LNCAP (cell line): ENCODE measurements around the gene AP2A2.

Experiments used
- TF ChIP-seq, protein P1 (sequence below): fragments of 450-650 bp; IDR thresholded peaks from 2 replicates; pipeline ENCODE4 v1.5.1; 2017; ENCODE audit warnings: mild to moderate bottlenecking

Gene AP2A2

DNA sequence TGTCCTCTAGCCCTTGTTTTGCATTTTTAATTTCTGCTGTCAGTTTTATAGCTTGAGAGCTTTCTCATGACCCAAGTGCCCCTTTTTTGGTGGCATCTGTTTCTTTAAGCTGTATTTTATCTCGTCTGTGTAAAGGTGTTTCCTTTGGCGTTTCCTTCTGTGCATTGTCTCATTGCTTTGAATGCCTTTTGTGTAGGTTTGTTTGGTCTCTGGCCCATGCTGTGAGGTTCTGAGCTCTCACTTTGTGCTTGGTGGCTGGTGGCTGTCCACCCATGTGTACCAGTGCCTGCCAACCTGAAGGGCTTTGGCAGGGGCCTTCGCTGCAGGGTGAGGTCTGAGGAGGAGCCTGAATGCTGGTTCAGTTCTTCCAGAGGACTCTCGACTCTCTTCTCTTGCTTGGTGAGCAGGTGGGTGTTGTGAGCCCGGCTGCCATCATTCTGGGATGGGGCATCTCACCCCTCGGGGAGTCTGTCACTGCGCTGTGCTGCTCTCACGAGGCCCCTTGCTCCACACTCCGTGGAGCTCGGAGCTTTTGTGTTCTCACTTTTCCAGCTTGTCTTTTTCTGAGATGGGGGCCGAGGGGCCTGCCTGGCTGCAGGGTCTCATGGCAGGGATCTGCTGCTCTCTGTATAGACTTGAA, 14.9 kb downstream of the AP2A2 start:
- TF ChIP-seq, protein P1, sequence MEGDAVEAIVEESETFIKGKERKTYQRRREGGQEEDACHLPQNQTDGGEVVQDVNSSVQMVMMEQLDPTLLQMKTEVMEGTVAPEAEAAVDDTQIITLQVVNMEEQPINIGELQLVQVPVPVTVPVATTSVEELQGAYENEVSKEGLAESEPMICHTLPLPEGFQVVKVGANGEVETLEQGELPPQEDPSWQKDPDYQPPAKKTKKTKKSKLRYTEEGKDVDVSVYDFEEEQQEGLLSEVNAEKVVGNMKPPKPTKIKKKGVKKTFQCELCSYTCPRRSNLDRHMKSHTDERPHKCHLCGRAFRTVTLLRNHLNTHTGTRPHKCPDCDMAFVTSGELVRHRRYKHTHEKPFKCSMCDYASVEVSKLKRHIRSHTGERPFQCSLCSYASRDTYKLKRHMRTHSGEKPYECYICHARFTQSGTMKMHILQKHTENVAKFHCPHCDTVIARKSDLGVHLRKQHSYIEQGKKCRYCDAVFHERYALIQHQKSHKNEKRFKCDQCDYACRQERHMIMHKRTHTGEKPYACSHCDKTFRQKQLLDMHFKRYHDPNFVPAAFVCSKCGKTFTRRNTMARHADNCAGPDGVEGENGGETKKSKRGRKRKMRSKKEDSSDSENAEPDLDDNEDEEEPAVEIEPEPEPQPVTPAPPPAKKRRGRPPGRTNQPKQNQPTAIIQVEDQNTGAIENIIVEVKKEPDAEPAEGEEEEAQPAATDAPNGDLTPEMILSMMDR, result no peak

DNA sequence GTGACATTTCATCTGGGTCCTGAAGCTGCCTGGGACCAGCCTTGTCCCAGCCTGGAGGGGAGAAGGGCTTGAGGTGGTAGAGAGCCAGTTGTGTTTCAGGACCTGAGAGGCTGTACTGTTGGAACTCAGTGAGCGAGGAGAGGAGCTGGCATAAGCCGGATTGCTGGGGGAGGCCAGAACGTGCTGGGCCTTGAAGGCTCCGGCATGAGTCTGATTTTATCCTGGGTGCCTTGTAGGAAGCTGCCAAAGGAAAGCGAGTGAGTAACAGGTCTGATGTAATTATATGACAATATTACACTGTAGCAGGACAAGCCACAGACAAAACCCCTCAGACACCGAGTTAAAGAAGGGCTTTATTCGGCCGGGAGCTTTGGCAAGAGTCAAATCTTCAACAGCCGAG, 17.2 kb downstream of the AP2A2 start:
- TF ChIP-seq, protein P1, result no peak

DNA sequence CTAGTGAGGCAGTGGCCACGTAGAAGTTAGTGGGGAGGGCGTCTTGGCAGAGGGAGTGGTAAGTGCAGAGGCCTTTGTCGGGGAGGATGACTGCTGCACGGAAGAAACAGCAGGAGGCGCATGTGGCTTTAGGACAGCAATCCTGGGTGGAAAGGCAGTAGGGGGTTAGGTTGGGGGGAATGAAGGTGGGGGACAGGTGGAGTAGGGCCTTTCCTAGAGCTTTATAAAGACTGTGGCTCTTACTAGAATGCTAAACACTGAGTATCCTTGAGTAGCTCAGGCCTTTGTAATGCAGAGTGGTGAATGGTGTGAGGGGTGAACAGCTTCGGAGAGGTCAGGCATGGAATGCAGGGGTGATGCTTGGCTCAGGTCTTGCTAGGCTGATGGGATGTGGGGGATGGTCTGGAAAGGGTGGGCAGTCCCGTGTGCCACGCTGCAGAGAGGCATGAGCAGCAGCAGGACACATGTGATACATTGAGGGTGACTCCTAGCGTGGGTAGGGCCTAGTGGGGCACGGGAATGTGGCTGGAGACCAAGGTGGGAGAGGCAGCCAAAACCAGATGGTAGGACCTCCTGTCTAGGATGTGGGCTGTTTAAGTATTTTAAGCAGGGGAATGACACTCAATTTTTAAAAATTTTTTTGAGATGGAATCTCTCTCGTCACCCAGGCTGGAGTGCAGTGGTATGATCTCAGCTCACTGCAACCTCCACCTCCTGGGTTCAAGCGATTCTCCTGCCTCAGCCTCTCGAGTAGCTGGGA, 19.2 kb downstream of the AP2A2 start:
- TF ChIP-seq, protein P1, result no peak

DNA sequence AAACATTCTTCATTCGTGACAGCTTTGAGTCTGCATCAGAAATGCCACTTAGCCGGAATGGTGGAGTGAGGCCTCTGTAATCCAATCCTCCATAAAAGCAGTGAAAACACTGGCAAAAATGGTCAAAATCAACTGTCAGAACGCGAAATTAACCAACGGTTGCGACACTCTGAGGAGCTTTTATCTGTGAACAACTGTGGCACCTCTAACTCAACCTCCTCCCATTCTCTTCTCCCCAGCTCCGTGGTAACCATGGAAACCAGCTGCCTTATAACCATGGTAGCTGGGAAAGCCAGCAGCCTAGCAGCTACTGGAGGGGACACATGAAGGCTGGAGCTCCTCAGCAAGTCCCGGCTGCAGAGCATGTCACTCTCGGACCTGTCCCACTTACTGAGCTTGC, 20.3 kb downstream of the AP2A2 start:
- TF ChIP-seq, protein P1, result no peak

DNA sequence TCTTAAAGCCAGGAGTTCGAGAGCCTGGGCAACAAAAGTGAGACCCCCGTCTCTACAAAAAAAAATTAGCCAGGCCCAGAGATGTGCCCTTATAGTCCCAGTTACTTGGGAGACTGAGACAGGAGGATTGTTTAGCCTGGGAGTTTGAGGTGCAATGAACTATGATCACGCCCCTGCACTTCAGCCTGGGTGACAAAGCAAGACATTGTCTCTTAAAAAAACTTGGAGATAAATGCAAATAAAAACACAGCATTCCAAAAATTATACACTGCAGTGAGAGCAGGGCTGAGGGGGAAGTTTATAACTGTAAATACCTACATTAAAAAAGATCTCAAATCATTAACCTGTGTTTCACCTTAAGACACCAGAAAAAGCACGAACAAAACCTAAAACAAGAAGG, 22.1 kb downstream of the AP2A2 start:
- TF ChIP-seq, protein P1, result no peak

DNA sequence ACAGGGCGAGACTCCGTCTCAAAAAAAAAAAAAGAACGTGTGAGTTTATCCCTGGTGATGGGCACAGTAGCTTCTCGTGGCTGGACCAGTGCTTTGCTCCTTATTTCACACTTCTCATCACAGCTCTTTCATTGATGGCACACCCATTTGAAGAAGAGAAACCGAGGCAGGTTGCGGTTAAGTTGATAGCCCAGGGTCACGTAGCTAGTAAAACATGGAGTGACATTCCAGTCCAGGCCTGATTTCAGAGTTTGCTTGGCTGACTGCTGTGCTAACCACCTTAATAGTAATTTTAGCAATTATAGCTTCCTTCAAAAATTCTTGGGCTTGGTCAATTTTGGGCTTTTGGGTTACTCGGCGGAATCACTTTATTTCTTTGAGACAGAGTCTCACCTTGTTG, 25.8 kb downstream of the AP2A2 start:
- TF ChIP-seq, protein P1, result no peak

DNA sequence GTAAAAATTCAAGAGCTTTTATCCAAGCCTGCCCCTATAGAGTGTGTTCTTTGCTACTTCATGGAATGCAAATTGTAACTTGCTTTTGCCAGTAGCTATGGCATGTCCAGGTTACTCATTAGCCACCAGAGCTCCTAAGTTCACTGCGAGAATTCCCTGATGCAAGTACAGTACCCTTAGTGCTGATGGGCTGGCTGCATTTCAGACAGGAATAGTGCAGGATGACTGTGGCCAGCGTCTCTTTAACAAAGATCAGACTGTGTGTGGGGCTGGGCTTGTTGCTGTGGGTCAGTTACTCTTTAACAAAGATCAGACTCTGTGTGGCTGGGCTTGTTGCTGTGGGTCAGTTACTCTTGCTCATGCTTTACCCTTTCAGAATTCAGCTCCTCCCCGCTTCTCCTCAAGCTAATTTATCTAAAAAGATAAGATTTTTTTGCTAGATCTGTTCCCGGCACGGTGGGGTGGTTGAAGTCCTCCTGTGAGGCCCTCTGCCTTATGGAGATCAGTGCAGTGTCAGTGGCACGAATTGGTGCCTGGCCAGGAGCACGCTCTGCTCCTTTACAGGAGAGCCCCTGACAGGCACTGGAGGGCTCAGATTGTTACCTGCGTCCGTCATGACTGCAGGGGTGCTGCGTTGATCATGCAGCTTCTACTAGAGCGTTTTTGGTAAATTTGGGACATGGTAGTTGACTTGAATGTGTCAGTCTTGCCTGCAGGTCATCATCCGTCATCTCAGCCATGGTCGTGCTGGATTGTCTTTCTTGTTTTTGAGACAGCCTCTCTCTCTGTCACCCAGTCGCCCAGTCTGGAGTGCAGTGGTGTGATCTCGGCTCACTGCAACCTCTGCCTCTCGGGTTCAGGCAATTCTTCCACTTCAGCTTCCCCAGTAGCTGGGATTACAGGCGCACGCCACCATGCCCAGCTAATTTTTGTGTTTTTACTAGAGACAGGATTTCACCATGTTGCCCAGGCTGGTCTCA, 27.0 kb downstream of the AP2A2 start:
- TF ChIP-seq, protein P1, result no peak
